GM18951 (cell line): Measurements from ENCODE around the gene OPHN1.
"Not testable (repeated sequence)": the region's sequence is repeated elsewhere in the genome, so short reads cannot be mapped to it uniquely, and the experiment has no call there.

Source experiments
- POLR2A ChIP-seq: IDR thresholded peaks from 4 replicates; pipeline ENCODE4 v1.6.1; 2011; ENCODE audit warnings: mild to moderate bottlenecking; ENCODE audit not compliant: insufficient read length, insufficient read depth; ENCODE audit errors: extremely low read depth
- in situ Hi-C: fragments of 300-500 bp; cut with MboI; formaldehyde crosslinking; loops from one replicate; pipeline ENCODE4 v1.12.0; 2022; ENCODE audit warnings: low sequenced_read_pairs, mixed read lengths, inconsistent platforms; ENCODE audit not compliant: unreplicated experiment

Gene OPHN1

GRCh38 chrX:68115371-68115770 is 317.9 kb downstream of the OPHN1 start:
- TF ChIP-seq POLR2A: no peak
- in situ Hi-C loops: no loop called here

- in situ Hi-C loops: no loop called here
- no peak for TF ChIP-seq POLR2A
Observed at GRCh38 chrX:68114573-68115129, 318.6 kb downstream of the OPHN1 start.

GRCh38 chrX:68113837-68114572 is 319.3 kb downstream of the OPHN1 start:
- TF ChIP-seq POLR2A: no peak
- in situ Hi-C loops: no loop called here

- in situ Hi-C loops: no loop called here
- TF ChIP-seq POLR2A: no peak
Observed at GRCh38 chrX:68112321-68112720, 321.0 kb downstream of the OPHN1 start.

GRCh38 chrX:68109162-68109561 is 324.1 kb downstream of the OPHN1 start:
- no peak for TF ChIP-seq POLR2A
- in situ Hi-C loops: no loop called here

- in situ Hi-C loops: no loop called here
- TF ChIP-seq POLR2A: no peak
Observed at GRCh38 chrX:68098431-68098830, 334.9 kb downstream of the OPHN1 start.

GRCh38 chrX:68090266-68090665 is 343.0 kb downstream of the OPHN1 start:
- no peak for TF ChIP-seq POLR2A

GRCh38 chrX:68087526-68087925 is 345.8 kb downstream of the OPHN1 start:
- no peak for TF ChIP-seq POLR2A
- in situ Hi-C loops: no loop called here

More at GRCh38 chrX:68090266-68090665, 343.0 kb downstream of the OPHN1 start:
- in situ Hi-C loops: no loop called here

- no peak for TF ChIP-seq POLR2A
- in situ Hi-C loops: no loop called here
Observed at GRCh38 chrX:68086709-68087108, 346.6 kb downstream of the OPHN1 start.

- no peak for TF ChIP-seq POLR2A
- in situ Hi-C loops: no loop called here
Observed at GRCh38 chrX:68084765-68085164, 348.5 kb downstream of the OPHN1 start.

- no peak for TF ChIP-seq POLR2A
- in situ Hi-C loops: no loop called here
Observed at GRCh38 chrX:68083510-68083909, 349.8 kb downstream of the OPHN1 start.

GRCh38 chrX:68079961-68080360 is 353.3 kb downstream of the OPHN1 start:
- no peak for TF ChIP-seq POLR2A
- in situ Hi-C loops: no loop called here

GRCh38 chrX:68078801-68079200 is 354.5 kb downstream of the OPHN1 start:
- in situ Hi-C loops: not testable (repeated sequence)

GRCh38 chrX:68077378-68077777 is 355.9 kb downstream of the OPHN1 start:
- no peak for TF ChIP-seq POLR2A
- in situ Hi-C loops: no loop called here

- in situ Hi-C loops: no loop called here
- TF ChIP-seq POLR2A: no peak
Observed at GRCh38 chrX:68072041-68072440, 361.3 kb downstream of the OPHN1 start.

- in situ Hi-C loops: not testable (repeated sequence)
Observed at GRCh38 chrX:68070119-68070518, 363.2 kb downstream of the OPHN1 start.
